ENCODE results near the gene SLC35A2. TPM values are rescaled to one million over a fixed set of nuclear protein-coding genes. Genes with fewer than 3 reads are reported as not detected.
"Not testable (repeated sequence)": the region's sequence is repeated elsewhere in the genome, so short reads cannot be mapped to it uniquely, and the experiment has no call there.

The SLC35A2 gene
- total RNA-seq, 2 experiments from 2014 or later, result 14.8 to 15.3 TPM

- ChIA-PET CTCF (interaction anchor here (1.0 to 2.4 kb wide), 2 partner anchors 16 to 56 kb away, joined by 3 to 11 read pairs; no protein-coding TSS in a partner anchor), POLR2A (interaction anchor here (1.1 kb wide), 2 partner anchors 24 to 56 kb away, joined by 3 read pairs; no protein-coding TSS in a partner anchor)
- H3K27ac Mint-ChIP-seq, result peak overlapping the region; percentile 61
- DNase-seq, result no peak
- H3K9me3 Mint-ChIP-seq (ENCODE audit: insufficient read depth), result no peaks in the 10 kb centered on the region
- no peak for ATAC-seq
- H3K27me3 Mint-ChIP-seq (ENCODE audit: low read depth), result peaks cover 2% of the 10 kb centered on the region
- H3K36me3 Mint-ChIP-seq (ENCODE audit: low read depth), result peaks cover 7% of the 10 kb centered on the region
- H3K4me3 Mint-ChIP-seq, result peak overlapping the region; percentile 78
- peaks cover 20% of the 10 kb centered on the region for H3K4me1 Mint-ChIP-seq (ENCODE audit: low read depth)
Measured at GRCh38 chrX:48890296-48890925, 21.0 kb downstream of the SLC35A2 start.

GRCh38 chrX:48886586-48886985 lies 24.9 kb downstream of the SLC35A2 start:
- H3K4me3 Mint-ChIP-seq; ATAC-seq; H3K27ac Mint-ChIP-seq; H3K9me3 Mint-ChIP-seq (ENCODE audit: insufficient read depth); H3K4me1 Mint-ChIP-seq (ENCODE audit: low read depth); H3K27me3 Mint-ChIP-seq (ENCODE audit: low read depth); DNase-seq; CTCF ChIA-PET; H3K36me3 Mint-ChIP-seq (ENCODE audit: low read depth): not testable (repeated sequence)
- POLR2A ChIA-PET, result interaction anchor here (0.7 kb wide), 1 partner anchor 25 kb away, joined by 3 read pairs; the partner anchor contains the start of gene SLC35A2

- DNase-seq (no peak), ATAC-seq (no peak)
- no peak overlapping the region for H3K4me3 Mint-ChIP-seq
- ChIA-PET CTCF (no interaction called here), POLR2A (no interaction called here)
- H3K27ac Mint-ChIP-seq, result no peak overlapping the region
- peaks cover 2% of the 10 kb centered on the region for H3K27me3 Mint-ChIP-seq (ENCODE audit: low read depth)
- H3K4me1 Mint-ChIP-seq (ENCODE audit: low read depth), result no peaks in the 10 kb centered on the region
- H3K36me3 Mint-ChIP-seq (ENCODE audit: low read depth), result no peaks in the 10 kb centered on the region
- no peaks in the 10 kb centered on the region for H3K9me3 Mint-ChIP-seq (ENCODE audit: insufficient read depth)
Measured at GRCh38 chrX:48883729-48884128, 27.7 kb downstream of the SLC35A2 start.

GRCh38 chrX:48876944-48877343 lies 34.5 kb downstream of the SLC35A2 start:
- ATAC-seq; H3K9me3 Mint-ChIP-seq (ENCODE audit: insufficient read depth); H3K27me3 Mint-ChIP-seq (ENCODE audit: low read depth); POLR2A ChIA-PET; CTCF ChIA-PET; H3K36me3 Mint-ChIP-seq (ENCODE audit: low read depth); DNase-seq; H3K4me1 Mint-ChIP-seq (ENCODE audit: low read depth); H3K4me3 Mint-ChIP-seq; H3K27ac Mint-ChIP-seq: not testable (repeated sequence)

- H3K4me1 Mint-ChIP-seq (ENCODE audit: low read depth); CTCF ChIA-PET; DNase-seq; ATAC-seq; H3K4me3 Mint-ChIP-seq; H3K9me3 Mint-ChIP-seq (ENCODE audit: insufficient read depth); POLR2A ChIA-PET; H3K36me3 Mint-ChIP-seq (ENCODE audit: low read depth); H3K27ac Mint-ChIP-seq: not testable (repeated sequence)
- H3K27me3 Mint-ChIP-seq (ENCODE audit: low read depth), result peaks cover 11% of the 10 kb centered on the region
Measured at GRCh38 chrX:48872017-48872416, 39.4 kb downstream of the SLC35A2 start.

GRCh38 chrX:48864210-48864609 lies 47.2 kb downstream of the SLC35A2 start:
- Mint-ChIP-seq H3K27ac (no peak overlapping the region), H3K27me3 (ENCODE audit: low read depth) (peaks cover 6% of the 10 kb centered on the region), H3K4me1 (ENCODE audit: low read depth) (no peaks in the 10 kb centered on the region), H3K36me3 (ENCODE audit: low read depth) (no peaks in the 10 kb centered on the region), H3K9me3 (ENCODE audit: insufficient read depth) (no peaks in the 10 kb centered on the region), H3K4me3 (no peak overlapping the region)
- ChIA-PET CTCF (no interaction called here), POLR2A (no interaction called here)
- ATAC-seq (no peak), DNase-seq (no peak)

GRCh38 chrX:48854898-48855297 lies 56.5 kb downstream of the SLC35A2 start:
- POLR2A ChIA-PET, result no interaction called here
- ATAC-seq (no peak), DNase-seq (peak; percentile 23)
- Mint-ChIP-seq H3K4me1 (ENCODE audit: low read depth) (peaks cover 3% of the 10 kb centered on the region), H3K9me3 (ENCODE audit: insufficient read depth) (no peaks in the 10 kb centered on the region), H3K27ac (no peak overlapping the region), H3K36me3 (ENCODE audit: low read depth) (no peaks in the 10 kb centered on the region), H3K4me3 (no peak overlapping the region), H3K27me3 (ENCODE audit: low read depth) (peaks cover 2% of the 10 kb centered on the region)
- CTCF ChIA-PET, result no interaction called here

GRCh38 chrX:48854121-48854804 lies 57.2 kb downstream of the SLC35A2 start:
- H3K27ac Mint-ChIP-seq; ATAC-seq; H3K4me3 Mint-ChIP-seq; H3K27me3 Mint-ChIP-seq (ENCODE audit: low read depth); POLR2A ChIA-PET; H3K9me3 Mint-ChIP-seq (ENCODE audit: insufficient read depth); H3K4me1 Mint-ChIP-seq (ENCODE audit: low read depth); H3K36me3 Mint-ChIP-seq (ENCODE audit: low read depth); DNase-seq; CTCF ChIA-PET: not testable (repeated sequence)

GRCh38 chrX:48853494-48853893 lies 58.0 kb downstream of the SLC35A2 start:
- POLR2A ChIA-PET; H3K27me3 Mint-ChIP-seq (ENCODE audit: low read depth); CTCF ChIA-PET; H3K9me3 Mint-ChIP-seq (ENCODE audit: insufficient read depth); DNase-seq; H3K4me3 Mint-ChIP-seq; H3K4me1 Mint-ChIP-seq (ENCODE audit: low read depth); H3K36me3 Mint-ChIP-seq (ENCODE audit: low read depth); ATAC-seq; H3K27ac Mint-ChIP-seq: not testable (repeated sequence)

Other genes with a start within 250 kb of the SLC35A2 start
- 100 to 1,000 TPM; 134 to 164 TPM for gene WAS, start 227.8 kb downstream of the SLC35A2 start, total RNA-seq
- gene SUV39H1, start 214.9 kb downstream of the SLC35A2 start, total RNA-seq, result 10 to 100 TPM; 33.2 to 35.3 TPM
- gene GLOD5, start 149.9 kb downstream of the SLC35A2 start, total RNA-seq, result not detected
- gene GATA1, start 125.1 kb downstream of the SLC35A2 start, total RNA-seq, result not detected
- 10 to 100 TPM; 77.3 to 88.9 TPM for gene HDAC6, start 109.6 kb downstream of the SLC35A2 start, total RNA-seq
- gene ERAS, start 85.1 kb downstream of the SLC35A2 start, total RNA-seq, result not detected
- not detected for gene PCSK1N, start 76.0 kb downstream of the SLC35A2 start, total RNA-seq
- gene TIMM17B, start 13.9 kb downstream of the SLC35A2 start, total RNA-seq, result 10 to 100 TPM; 41.6 to 44.1 TPM
- gene PQBP1, start 13.7 kb downstream of the SLC35A2 start, total RNA-seq, result 10 to 100 TPM; 63.9 to 70.8 TPM
- gene PIM2, start 7.4 kb upstream of the SLC35A2 start, total RNA-seq, result 10 to 100 TPM; 51.3 to 53.6 TPM
- 10 to 100 TPM; 40.0 to 41.7 TPM for gene OTUD5, start 46.0 kb upstream of the SLC35A2 start, total RNA-seq
- 1 to 10 TPM; 3.5 to 4.6 TPM for gene KCND1, start 60.2 kb upstream of the SLC35A2 start, total RNA-seq
- gene GRIPAP1, start 90.6 kb upstream of the SLC35A2 start, total RNA-seq, result 10 to 100 TPM; 81.8 to 82.7 TPM
- gene TFE3, start 131.7 kb upstream of the SLC35A2 start, total RNA-seq, result 10 to 100 TPM; 17.6 to 18.2 TPM
- gene CCDC120, start 147.4 kb upstream of the SLC35A2 start, total RNA-seq, result 1 to 10 TPM; 5.0 to 5.4 TPM
- 10 to 100 TPM; 19.7 to 22.6 TPM for gene PRAF2, start 162.4 kb upstream of the SLC35A2 start, total RNA-seq
- gene WDR45, start 168.2 kb upstream of the SLC35A2 start, total RNA-seq, result 10 to 100 TPM; 29.1 to 29.4 TPM
- 10 to 100 TPM; 26.1 to 26.2 TPM for gene GPKOW, start 212.1 kb upstream of the SLC35A2 start, total RNA-seq